ENCODE measurements around the gene NPEPPS. TPM values are rescaled to one million over a fixed set of nuclear protein-coding genes. Genes with fewer than 3 reads are reported as not detected.
"Not testable (repeated sequence)": the region's sequence is repeated elsewhere in the genome, so short reads cannot be mapped to it uniquely, and the experiment has no call there.

NPEPPS gene
- total and polyA plus RNA-seq, 12 donors, result 37.9 to 187 (median 97.2) TPM

- H3K9me3 ChIP-seq (replicated peaks in 1 of 3); H3K4me1 ChIP-seq (replicated peaks in 1 of 2); H3K36me3 ChIP-seq (replicated peaks in 1 of 2); DNase-seq; H3K4me3 ChIP-seq; H3K27me3 ChIP-seq; intact Hi-C loops (cut with DNase I); H3K27ac ChIP-seq: not testable (repeated sequence)
- 27 to 46% (median 35%) methylated on average over 3 of the region's 3 CpGs for WGBS, 4 donors
Measured at GRCh38 chr17:47511701-47512146, 19.2 kb upstream of the NPEPPS start.

GRCh38 chr17:47513301-47513700, 17.6 kb upstream of the NPEPPS start:
- DNase-seq; H3K27me3 ChIP-seq; intact Hi-C loops (cut with DNase I); H3K4me3 ChIP-seq; H3K9me3 ChIP-seq (replicated peaks in 1 of 3); H3K36me3 ChIP-seq (replicated peaks in 1 of 2); H3K4me1 ChIP-seq (replicated peaks in 1 of 2); H3K27ac ChIP-seq: not testable (repeated sequence)
- WGBS, 4 donors, result 64 to 82% (median 74%) methylated on average over 6 of the region's 6 CpGs

- H3K4me1 ChIP-seq (replicated peaks in 1 of 2); H3K27ac ChIP-seq; H3K4me3 ChIP-seq; H3K36me3 ChIP-seq (replicated peaks in 1 of 2); H3K27me3 ChIP-seq; DNase-seq; H3K9me3 ChIP-seq (replicated peaks in 1 of 3); intact Hi-C loops (cut with DNase I): not testable (repeated sequence)
Measured at GRCh38 chr17:47518880-47519279, 12.0 kb upstream of the NPEPPS start.

GRCh38 chr17:47519365-47519764, 11.5 kb upstream of the NPEPPS start:
- H3K36me3 ChIP-seq (replicated peaks in 1 of 2); DNase-seq; H3K4me1 ChIP-seq (replicated peaks in 1 of 2); H3K27ac ChIP-seq; intact Hi-C loops (cut with DNase I); H3K4me3 ChIP-seq; H3K27me3 ChIP-seq; H3K9me3 ChIP-seq (replicated peaks in 1 of 3): not testable (repeated sequence)

GRCh38 chr17:47520279-47520678, 10.6 kb upstream of the NPEPPS start:
- H3K27me3 ChIP-seq; H3K4me1 ChIP-seq (replicated peaks in 1 of 2); H3K36me3 ChIP-seq (replicated peaks in 1 of 2); H3K27ac ChIP-seq; H3K4me3 ChIP-seq; intact Hi-C loops (cut with DNase I); DNase-seq; H3K9me3 ChIP-seq (replicated peaks in 1 of 3): not testable (repeated sequence)
- WGBS, 4 donors, result 34 to 71% (median 47%) methylated on average over 1 to 4 of the region's 4 CpGs

GRCh38 chr17:47521434-47521833, 9.5 kb upstream of the NPEPPS start:
- H3K27me3 ChIP-seq; H3K27ac ChIP-seq; H3K4me1 ChIP-seq (replicated peaks in 1 of 2); H3K4me3 ChIP-seq; H3K36me3 ChIP-seq (replicated peaks in 1 of 2); DNase-seq; H3K9me3 ChIP-seq (replicated peaks in 1 of 3); intact Hi-C loops (cut with DNase I): not testable (repeated sequence)
- WGBS, 4 donors, result 77 to 95% (median 85%) methylated on average over 1 of the region's 1 CpG

GRCh38 chr17:47522341-47522740, 8.6 kb upstream of the NPEPPS start:
- H3K36me3 ChIP-seq (replicated peaks in 1 of 2); DNase-seq; H3K4me3 ChIP-seq; H3K4me1 ChIP-seq (replicated peaks in 1 of 2); H3K9me3 ChIP-seq (replicated peaks in 1 of 3); intact Hi-C loops (cut with DNase I); H3K27ac ChIP-seq; H3K27me3 ChIP-seq: not testable (repeated sequence)

GRCh38 chr17:47531233-47531820, 419 bp downstream of the NPEPPS start:
- H3K36me3 ChIP-seq (replicated peaks in 1 of 2); intact Hi-C loops (cut with DNase I); H3K27me3 ChIP-seq; H3K9me3 ChIP-seq (replicated peaks in 1 of 3): not testable (repeated sequence)
- Histone ChIP-seq H3K4me1 (replicated peaks in 1 of 2) (peaks cover 4 to 14% of the 10 kb centered on the region in 2 donors), H3K27ac (peak overlapping the region; percentile 46 to 96 (median 89)), H3K4me3 (peak overlapping the region in 2 of 4 donors; percentile 78 to 91)
- DNase-seq, result peak in 1 of 7 donors; percentile 22
- WGBS, 4 donors, result 0 to 2% methylated on average over 15 to 32 of the region's 61 CpGs; no CpG with 5 or more reads in 2 of the 4 donors

GRCh38 chr17:47539085-47539484, 8.2 kb downstream of the NPEPPS start:
- peaks cover 0 to 17% of the 10 kb centered on the region in 2 donors for H3K4me1 ChIP-seq (replicated peaks in 1 of 2)
- H3K9me3 ChIP-seq (replicated peaks in 1 of 3); intact Hi-C loops (cut with DNase I); H3K4me3 ChIP-seq; DNase-seq; H3K36me3 ChIP-seq (replicated peaks in 1 of 2); H3K27me3 ChIP-seq: not testable (repeated sequence)
- WGBS, 4 donors, result 35 to 51% (median 42%) methylated on average over 3 of the region's 3 CpGs
- H3K27ac ChIP-seq, result peak overlapping the region in 1 of 5 donors; percentile 47

- H3K9me3 ChIP-seq (replicated peaks in 1 of 3); H3K27ac ChIP-seq; DNase-seq; H3K36me3 ChIP-seq (replicated peaks in 1 of 2); H3K27me3 ChIP-seq; intact Hi-C loops (cut with DNase I); H3K4me3 ChIP-seq: not testable (repeated sequence)
- WGBS, 4 donors, result 82 to 100% (median 100%) methylated on average over 1 to 2 of the region's 2 CpGs
- H3K4me1 ChIP-seq (replicated peaks in 1 of 2), result peaks cover 0 to 15% of the 10 kb centered on the region in 2 donors
Measured at GRCh38 chr17:47541676-47542075, 10.8 kb downstream of the NPEPPS start.

- H3K9me3 ChIP-seq (replicated peaks in 1 of 3); intact Hi-C loops (cut with DNase I): not testable (repeated sequence)
- 90 to 96% (median 94%) methylated on average over 6 of the region's 6 CpGs for WGBS, 4 donors
Measured at GRCh38 chr17:47544327-47544726, 13.4 kb downstream of the NPEPPS start.

GRCh38 chr17:47554733-47555132, 23.8 kb downstream of the NPEPPS start:
- H3K4me1 ChIP-seq (replicated peaks in 1 of 2); intact Hi-C loops (cut with DNase I); H3K4me3 ChIP-seq; H3K27me3 ChIP-seq; DNase-seq; H3K36me3 ChIP-seq (replicated peaks in 1 of 2); H3K9me3 ChIP-seq (replicated peaks in 1 of 3): not testable (repeated sequence)
- peak overlapping the region in 2 of 5 donors; percentile 9 to 50 for H3K27ac ChIP-seq
- WGBS, 4 donors, result 59 to 67% (median 61%) methylated on average over 4 of the region's 4 CpGs

More at GRCh38 chr17:47544327-47544726, 13.4 kb downstream of the NPEPPS start:
- H3K4me3 ChIP-seq; DNase-seq; H3K27me3 ChIP-seq; H3K27ac ChIP-seq; H3K4me1 ChIP-seq (replicated peaks in 1 of 2); H3K36me3 ChIP-seq (replicated peaks in 1 of 2): not testable (repeated sequence)
